ENCODE results near the gene ELOVL7.

ELOVL7 gene

GRCh38 chr5:60754495-60754894 lies 89.6 kb downstream of the ELOVL7 start:
- no peak for TF ChIP-seq POLR2AphosphoS5 (IDR thresholded peaks at IDR 0.05; ENCODE audit: low read depth, low read length)
- TF ChIP-seq, protein P1, sequence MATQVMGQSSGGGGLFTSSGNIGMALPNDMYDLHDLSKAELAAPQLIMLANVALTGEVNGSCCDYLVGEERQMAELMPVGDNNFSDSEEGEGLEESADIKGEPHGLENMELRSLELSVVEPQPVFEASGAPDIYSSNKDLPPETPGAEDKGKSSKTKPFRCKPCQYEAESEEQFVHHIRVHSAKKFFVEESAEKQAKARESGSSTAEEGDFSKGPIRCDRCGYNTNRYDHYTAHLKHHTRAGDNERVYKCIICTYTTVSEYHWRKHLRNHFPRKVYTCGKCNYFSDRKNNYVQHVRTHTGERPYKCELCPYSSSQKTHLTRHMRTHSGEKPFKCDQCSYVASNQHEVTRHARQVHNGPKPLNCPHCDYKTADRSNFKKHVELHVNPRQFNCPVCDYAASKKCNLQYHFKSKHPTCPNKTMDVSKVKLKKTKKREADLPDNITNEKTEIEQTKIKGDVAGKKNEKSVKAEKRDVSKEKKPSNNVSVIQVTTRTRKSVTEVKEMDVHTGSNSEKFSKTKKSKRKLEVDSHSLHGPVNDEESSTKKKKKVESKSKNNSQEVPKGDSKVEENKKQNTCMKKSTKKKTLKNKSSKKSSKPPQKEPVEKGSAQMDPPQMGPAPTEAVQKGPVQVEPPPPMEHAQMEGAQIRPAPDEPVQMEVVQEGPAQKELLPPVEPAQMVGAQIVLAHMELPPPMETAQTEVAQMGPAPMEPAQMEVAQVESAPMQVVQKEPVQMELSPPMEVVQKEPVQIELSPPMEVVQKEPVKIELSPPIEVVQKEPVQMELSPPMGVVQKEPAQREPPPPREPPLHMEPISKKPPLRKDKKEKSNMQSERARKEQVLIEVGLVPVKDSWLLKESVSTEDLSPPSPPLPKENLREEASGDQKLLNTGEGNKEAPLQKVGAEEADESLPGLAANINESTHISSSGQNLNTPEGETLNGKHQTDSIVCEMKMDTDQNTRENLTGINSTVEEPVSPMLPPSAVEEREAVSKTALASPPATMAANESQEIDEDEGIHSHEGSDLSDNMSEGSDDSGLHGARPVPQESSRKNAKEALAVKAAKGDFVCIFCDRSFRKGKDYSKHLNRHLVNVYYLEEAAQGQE (IDR thresholded peaks at IDR 0.05; ENCODE audit: insufficient read depth in 1 of 2, low read depth in 2 of 2, low read length in 2 of 2): no peak
- no peak for TF ChIP-seq SIN3A (IDR thresholded peaks at IDR 0.05; ENCODE audit: borderline replicate concordance, insufficient read depth, low read length)
- no peak for TF ChIP-seq TAF1 (IDR thresholded peaks at IDR 0.05; ENCODE audit: borderline replicate concordance, insufficient read depth, low read length)
- TF ChIP-seq FOXP2 (optimal IDR thresholded peaks at IDR 0.05; ENCODE audit: borderline replicate concordance, extremely low read depth, extremely low read length, insufficient read depth): no peak

- no peak for TF ChIP-seq POLR2AphosphoS5 (IDR thresholded peaks at IDR 0.05; ENCODE audit: low read depth, low read length)
- TF ChIP-seq FOXP2 (optimal IDR thresholded peaks at IDR 0.05; ENCODE audit: borderline replicate concordance, extremely low read depth, extremely low read length, insufficient read depth): no peak
- TF ChIP-seq, protein P1 (IDR thresholded peaks at IDR 0.05; ENCODE audit: insufficient read depth in 1 of 2, low read depth in 2 of 2, low read length in 2 of 2): no peak
- TF ChIP-seq TAF1 (IDR thresholded peaks at IDR 0.05; ENCODE audit: borderline replicate concordance, insufficient read depth, low read length): no peak
- no peak for TF ChIP-seq SIN3A (IDR thresholded peaks at IDR 0.05; ENCODE audit: borderline replicate concordance, insufficient read depth, low read length)
These were observed 99.4 kb downstream of the ELOVL7 start for GRCh38 chr5:60744682-60745081.

- TF ChIP-seq FOXP2 (optimal IDR thresholded peaks at IDR 0.05; ENCODE audit: borderline replicate concordance, extremely low read depth, extremely low read length, insufficient read depth) (no peak), TAF1 (IDR thresholded peaks at IDR 0.05; ENCODE audit: borderline replicate concordance, insufficient read depth, low read length) (no peak), POLR2AphosphoS5 (IDR thresholded peaks at IDR 0.05; ENCODE audit: low read depth, low read length) (no peak), SIN3A (IDR thresholded peaks at IDR 0.05; ENCODE audit: borderline replicate concordance, insufficient read depth, low read length) (no peak)
- TF ChIP-seq, protein P1 (IDR thresholded peaks at IDR 0.05; ENCODE audit: insufficient read depth in 1 of 2, low read depth in 2 of 2, low read length in 2 of 2): no peak
These were observed 100.4 kb downstream of the ELOVL7 start for GRCh38 chr5:60743511-60744314.

DNA sequence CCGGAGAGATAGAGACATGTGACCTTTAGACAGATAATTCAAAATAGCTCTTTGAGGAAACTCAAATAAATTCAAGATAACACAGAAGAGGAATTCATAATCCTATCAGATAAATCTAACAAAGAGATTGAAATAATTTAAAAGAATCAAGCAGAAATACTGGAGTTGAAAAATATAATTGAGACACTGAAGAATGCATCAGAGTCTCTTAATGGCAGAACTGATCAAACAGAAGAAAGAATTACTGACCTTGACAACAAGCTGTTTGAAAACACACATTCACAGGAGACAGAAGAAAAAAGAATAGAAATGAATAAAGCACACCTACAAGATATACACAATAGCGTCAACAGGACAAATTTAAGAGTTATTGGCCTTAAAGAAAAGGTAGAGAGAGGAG lies 103.7 kb downstream of the ELOVL7 start:
- TF ChIP-seq POLR2AphosphoS5 (IDR thresholded peaks at IDR 0.05; ENCODE audit: low read depth, low read length) (no peak), FOXP2 (optimal IDR thresholded peaks at IDR 0.05; ENCODE audit: borderline replicate concordance, extremely low read depth, extremely low read length, insufficient read depth) (no peak), SIN3A (IDR thresholded peaks at IDR 0.05; ENCODE audit: borderline replicate concordance, insufficient read depth, low read length) (no peak), TAF1 (IDR thresholded peaks at IDR 0.05; ENCODE audit: borderline replicate concordance, insufficient read depth, low read length) (no peak)
- TF ChIP-seq, protein P1 (IDR thresholded peaks at IDR 0.05; ENCODE audit: insufficient read depth in 1 of 2, low read depth in 2 of 2, low read length in 2 of 2): no peak
